NOMO-1 treated with dmso at 0.1 percent for 144 hours (cell line): ENCODE results near the gene SH3RF3.

Experiments
- DNase-seq: peaks from one replicate; lab custom pipeline; 2025; ENCODE audit not compliant: unreplicated experiment; lab: John Stamatoyannopoulos, UW

The SH3RF3 gene

GRCh38 chr2:109257653-109258052, 128.6 kb downstream of the SH3RF3 start:
- no peak for DNase-seq

DNA sequence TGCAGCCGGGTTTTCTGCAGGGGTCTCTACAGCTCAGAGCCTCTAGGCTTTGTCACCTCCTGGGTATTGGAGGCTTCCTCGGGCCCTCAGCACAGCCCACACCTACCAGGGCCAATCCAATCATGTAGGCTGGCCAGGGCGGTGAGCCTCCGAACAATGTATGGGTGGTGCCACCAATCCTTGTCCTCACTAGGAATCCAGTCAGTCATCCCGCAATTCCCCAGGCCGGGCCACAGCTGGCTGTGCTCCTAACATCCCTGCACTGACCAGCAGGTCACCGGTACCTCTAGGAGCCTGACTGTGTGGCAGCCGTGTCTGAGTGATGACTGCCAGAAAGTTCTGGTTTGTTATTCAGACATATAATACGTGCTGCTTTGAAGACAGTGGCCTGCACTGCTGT, 129.4 kb downstream of the SH3RF3 start:
- DNase-seq: no peak

DNA sequence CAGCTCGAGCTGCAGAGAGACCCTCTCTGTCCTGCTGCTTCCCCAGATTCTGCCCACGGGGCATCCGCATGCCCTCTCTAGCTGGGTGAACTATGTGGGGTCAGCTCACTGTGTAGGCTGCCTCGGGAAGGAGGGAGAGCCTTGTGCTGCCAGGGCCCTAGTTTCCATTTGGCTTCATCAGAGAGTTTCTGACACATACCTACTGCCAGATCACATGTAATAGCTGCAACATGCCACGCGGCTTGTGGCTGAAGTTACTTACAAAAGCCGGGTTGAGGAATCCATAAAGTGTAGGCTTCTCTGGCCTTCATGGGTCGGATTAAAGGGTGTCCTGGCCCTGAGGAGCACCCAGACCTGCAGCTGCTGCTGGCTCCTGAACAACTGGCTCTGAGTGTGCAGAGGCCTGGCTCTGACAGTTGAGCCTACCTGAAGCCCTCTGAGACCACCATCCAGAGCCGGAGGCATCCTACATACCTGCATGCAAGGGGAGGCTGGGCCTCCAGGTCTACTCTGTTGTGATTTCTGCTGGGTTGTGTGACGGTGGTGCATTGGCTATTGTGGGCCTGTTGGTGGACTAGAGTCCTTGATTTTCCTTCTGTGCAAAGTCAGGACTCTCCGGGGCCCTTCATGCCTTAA, 130.0 kb downstream of the SH3RF3 start:
- DNase-seq: no peak

- DNase-seq: no peak
These were observed 130.7 kb downstream of the SH3RF3 start for GRCh38 chr2:109259671-109260070.

DNA sequence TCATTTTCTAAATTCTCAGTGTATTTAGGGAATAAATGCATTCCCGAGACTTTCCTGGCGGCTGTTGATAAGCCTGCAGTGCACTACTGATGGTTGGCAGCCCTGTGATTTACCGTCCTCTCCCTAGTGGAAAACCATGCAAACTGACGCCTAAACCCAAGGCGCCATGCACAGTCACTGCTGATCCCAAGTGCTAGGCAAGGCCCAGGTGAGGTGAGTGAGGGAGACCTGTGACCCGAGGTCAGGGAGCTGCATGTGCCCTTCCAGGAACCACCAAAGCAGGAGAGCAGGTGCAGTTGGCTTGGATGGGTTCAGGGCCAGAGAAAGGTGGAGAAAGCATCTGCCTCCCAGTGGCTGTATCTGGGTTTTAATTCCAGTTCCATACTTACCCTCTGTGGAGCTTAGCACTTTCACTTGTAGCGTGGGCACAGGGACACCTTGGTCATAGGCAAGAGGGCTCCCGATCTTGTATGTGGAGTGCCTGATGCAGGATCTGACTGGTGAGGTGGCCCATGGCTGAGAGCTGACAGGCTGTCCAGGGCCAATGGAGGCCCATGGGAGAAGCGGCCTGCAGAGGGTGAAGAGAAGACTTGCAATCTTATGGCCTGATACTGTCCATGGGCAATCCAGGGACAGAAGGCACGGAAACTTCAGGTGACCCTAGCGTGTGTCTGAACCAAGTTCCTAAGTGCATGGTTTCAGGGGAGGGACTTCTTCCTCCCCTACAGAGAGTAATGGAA, 131.3 kb downstream of the SH3RF3 start:
- DNase-seq: no peak

DNA sequence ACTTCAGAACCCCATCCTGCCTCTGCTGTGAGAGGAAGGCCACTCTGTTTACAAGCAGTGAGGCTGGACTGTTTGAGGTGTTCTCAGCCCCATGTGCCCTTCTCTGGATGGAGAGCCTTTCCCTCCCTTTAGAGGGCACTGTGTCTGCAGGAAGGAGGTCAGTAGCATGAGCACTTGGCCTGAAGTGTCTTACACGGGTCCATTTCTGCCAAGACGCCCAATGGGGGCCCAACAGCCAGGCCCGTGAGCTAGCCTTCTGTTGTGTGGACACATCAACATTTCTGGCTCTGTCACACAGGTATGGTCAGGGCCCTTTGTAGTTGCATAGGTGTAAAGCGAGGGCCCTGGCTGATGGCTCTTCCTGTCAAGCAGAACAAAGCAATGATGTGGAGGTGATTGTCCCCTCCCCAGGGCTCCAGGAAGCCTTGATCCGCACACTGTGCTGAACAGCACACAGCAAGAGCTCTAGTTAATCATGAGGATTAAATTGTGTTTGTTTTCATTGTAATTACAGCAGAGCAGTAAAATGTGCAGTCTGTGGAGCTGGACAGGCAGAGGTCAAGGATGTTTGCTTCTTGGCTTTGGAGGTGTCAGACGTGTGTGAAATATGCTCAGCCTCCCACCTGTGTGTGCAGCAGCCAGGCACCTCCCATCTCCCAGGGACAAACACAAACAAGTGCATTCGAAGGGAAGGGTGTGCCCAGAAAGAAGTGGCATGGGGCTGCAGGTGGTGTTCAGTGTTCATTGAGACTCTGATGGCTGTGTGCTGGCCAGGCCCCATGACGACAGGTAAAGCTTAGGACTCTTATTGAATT, 132.1 kb downstream of the SH3RF3 start:
- peak; percentile 1 for DNase-seq

DNA sequence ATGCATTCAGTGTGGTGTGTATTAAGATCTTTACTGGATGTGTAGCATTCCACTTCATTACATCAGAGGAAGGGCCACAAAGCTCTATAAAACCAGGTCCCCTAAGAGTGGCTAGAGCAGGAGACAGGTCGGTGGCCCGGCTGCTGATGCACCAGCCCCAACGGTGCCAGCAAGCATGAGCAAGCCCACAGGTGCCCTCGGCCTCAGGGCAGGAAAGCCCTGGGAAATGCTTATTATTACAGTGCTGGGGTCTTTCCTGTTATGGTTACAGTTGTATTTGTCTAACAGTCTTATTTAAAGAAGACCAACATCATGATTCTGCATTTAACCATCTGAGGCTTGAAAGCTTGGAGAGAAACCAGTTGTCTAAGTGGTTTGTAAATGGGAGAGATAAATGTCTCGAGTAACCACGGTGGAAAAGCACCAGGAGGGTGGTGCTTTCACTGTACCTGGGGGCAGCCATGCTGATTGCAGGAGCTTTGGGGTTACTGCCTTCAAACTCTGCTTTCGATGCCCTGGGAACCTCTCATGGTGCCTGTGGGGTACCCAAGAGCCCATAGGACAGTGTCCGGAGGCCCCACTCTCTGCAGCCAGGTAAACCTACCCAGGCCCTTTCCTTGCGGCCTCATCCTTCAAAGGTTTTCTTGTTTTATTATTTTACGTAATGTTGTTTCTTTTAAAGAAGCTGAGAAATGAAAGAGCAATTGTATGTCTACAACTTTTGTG, 133.1 kb downstream of the SH3RF3 start:
- no peak for DNase-seq

GRCh38 chr2:109264595-109265328, 135.8 kb downstream of the SH3RF3 start:
- DNase-seq: no peak

- no peak for DNase-seq
These were observed 136.4 kb downstream of the SH3RF3 start for GRCh38 chr2:109265369-109265768.

DNA sequence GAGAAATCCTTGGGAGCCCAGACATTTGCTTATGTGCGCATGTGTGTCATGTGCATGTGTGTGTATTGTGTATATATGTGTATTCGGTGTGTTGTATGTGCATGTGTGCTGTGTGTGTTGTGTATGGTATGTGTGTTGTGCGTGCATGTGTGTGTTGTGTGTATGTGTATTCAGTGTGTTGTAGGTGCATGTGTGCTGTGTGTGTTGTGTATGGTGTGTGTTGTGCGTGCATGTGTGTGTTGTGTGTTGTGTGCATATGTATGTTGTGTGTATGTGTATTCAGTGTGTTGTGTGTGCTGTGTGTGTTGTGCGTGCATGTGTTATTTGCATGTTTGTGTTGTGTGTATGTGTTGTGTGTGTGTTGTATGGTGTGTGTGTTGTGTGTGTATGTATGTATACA, 136.9 kb downstream of the SH3RF3 start:
- no peak for DNase-seq

- no peak for DNase-seq
These were observed 137.5 kb downstream of the SH3RF3 start for GRCh38 chr2:109266496-109266895.

- DNase-seq: no peak
These were observed 138.2 kb downstream of the SH3RF3 start for GRCh38 chr2:109266998-109267854.

DNA sequence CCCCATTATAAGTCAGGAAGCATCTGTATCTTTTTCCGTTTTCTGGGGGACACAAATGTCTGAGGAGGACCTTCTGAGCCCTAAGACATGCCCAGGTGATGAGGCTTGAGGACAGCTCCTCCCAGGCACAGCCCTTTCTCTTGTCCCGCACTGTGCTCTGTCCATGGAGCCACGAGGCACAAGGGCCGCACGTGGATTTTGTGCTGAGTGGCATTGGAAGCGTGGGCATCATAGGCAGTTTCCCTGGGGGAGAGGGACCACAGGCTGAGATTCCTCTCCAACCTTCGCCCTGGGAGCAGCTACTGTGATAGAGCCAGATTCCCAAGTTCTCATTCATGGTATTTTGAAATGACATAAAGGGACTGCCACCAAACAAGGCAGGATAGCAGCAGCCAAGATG, 139.9 kb downstream of the SH3RF3 start:
- no peak for DNase-seq

- DNase-seq: no peak
These were observed 140.9 kb downstream of the SH3RF3 start for GRCh38 chr2:109269706-109270504.

DNA sequence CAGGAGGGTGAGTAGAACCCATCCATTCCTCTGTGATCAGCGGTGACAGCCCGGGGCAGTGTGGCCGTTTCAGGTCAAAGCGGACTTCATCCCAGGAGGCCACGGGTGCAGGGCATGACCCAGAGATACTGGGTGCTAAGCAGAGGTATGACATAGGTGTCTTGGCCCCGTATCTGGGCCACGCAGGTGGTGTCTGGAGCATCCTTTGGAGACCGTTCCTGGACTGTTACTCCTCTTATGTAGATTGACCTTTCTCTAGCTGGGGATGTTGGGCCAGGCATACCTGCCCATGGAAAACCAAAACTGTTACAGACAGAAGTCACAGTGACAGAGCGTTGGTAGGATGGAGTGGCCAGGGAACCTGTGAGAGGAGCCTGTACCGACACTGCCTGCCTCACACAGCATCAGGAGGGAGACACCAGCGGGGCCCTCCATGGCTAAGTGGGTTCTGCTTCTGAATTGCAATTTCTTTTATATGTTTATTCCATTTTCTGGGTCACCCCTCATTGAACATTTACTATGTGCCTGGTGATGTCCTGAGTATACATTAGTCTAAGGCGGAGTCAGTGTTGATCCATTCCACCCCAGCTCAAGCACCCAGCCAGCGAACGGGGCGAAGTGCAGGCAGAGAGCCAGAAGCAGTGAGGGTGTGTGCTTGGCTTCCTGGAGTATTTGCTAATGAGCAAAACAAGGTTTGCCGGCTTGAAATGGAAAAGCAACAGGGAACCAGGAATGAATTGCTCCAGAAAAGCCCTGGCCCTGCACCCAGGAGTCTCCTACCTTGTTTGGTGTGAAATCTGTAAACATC, 141.7 kb downstream of the SH3RF3 start:
- no peak for DNase-seq

- no peak for DNase-seq
These were observed 142.9 kb downstream of the SH3RF3 start for GRCh38 chr2:109271920-109272319.

DNA sequence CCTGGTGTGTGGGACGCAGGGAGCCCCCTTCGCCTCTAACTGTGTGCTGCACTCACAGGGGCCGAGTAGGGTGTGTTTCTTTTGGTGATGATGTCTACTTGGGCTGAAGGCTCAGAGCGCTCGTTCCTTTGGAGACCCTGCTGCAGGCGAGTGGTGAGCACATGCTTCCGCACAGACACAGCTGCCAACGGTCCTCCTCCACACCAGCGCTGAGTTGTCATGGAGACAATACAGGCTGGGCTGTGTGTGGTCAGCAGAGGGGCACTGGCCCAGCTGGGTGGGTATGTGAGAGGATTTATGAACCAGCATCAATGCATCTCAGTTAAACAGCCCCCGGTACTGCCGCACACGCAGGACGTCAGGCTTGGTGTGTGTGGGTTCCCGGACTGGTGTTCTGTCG, 143.5 kb downstream of the SH3RF3 start:
- DNase-seq: no peak
